Measurements from ENCODE around the gene XNDC1N.
A peak's percentile ranks its signal among the peaks of the same experiment; 100 is the strongest.
"Not testable (repeated sequence)": the region's sequence is repeated elsewhere in the genome, so short reads cannot be mapped to it uniquely, and the experiment has no call there.

The XNDC1N gene

GRCh38 chr11:71931245-71931602 is 2.8 kb upstream of the XNDC1N start:
- no peak for DNase-seq

GRCh38 chr11:71930556-71931244 is 2.3 kb upstream of the XNDC1N start:
- DNase-seq, result no peak

- no peak for DNase-seq
Measured at GRCh38 chr11:71929491-71929890, 1.1 kb upstream of the XNDC1N start.

- peak; percentile 95 for DNase-seq
Measured at GRCh38 chr11:71928737-71929443, 496 bp upstream of the XNDC1N start, which contains the start of gene RNF121. Gene RNF121 (plus strand): TSS chr11:71929046. CDS start chr11:71929062, 16 bp downstream.

- no peak for DNase-seq
Measured at GRCh38 chr11:71917646-71918140, 10.7 kb downstream of the XNDC1N start.

- no peak for DNase-seq
Measured at GRCh38 chr11:71914617-71915189, 13.7 kb downstream of the XNDC1N start.

- no peak for DNase-seq
Measured at GRCh38 chr11:71913756-71914526, 14.5 kb downstream of the XNDC1N start.

GRCh38 chr11:71911986-71912340 is 16.4 kb downstream of the XNDC1N start:
- not testable (repeated sequence) for DNase-seq

- DNase-seq, result not testable (repeated sequence)
Measured at GRCh38 chr11:71911321-71911985, 16.9 kb downstream of the XNDC1N start.

- DNase-seq, result not testable (repeated sequence)
Measured at GRCh38 chr11:71910775-71911174, 17.6 kb downstream of the XNDC1N start.

GRCh38 chr11:71908218-71908617 is 20.2 kb downstream of the XNDC1N start:
- no peak for DNase-seq

GRCh38 chr11:71901137-71901536 is 27.3 kb downstream of the XNDC1N start:
- not testable (repeated sequence) for DNase-seq

- DNase-seq, result no peak
Measured at GRCh38 chr11:71895961-71896360, 32.4 kb downstream of the XNDC1N start.

- DNase-seq, result not testable (repeated sequence)
Measured at GRCh38 chr11:71889181-71889872, 39.1 kb downstream of the XNDC1N start.

- DNase-seq, result not testable (repeated sequence)
Measured at GRCh38 chr11:71888335-71889010, 39.9 kb downstream of the XNDC1N start.

GRCh38 chr11:71885806-71886205 is 42.6 kb downstream of the XNDC1N start:
- not testable (repeated sequence) for DNase-seq

Data from NCI-H146 (cell line).